Ishikawa (cell line): Measurements from ENCODE around the gene ZNF670.

Experiments
- CREB1 ChIP-seq: IDR thresholded peaks from 2 replicates; pipeline ENCODE4 v1.6.1; 2012; ENCODE audit warnings: low read depth
- EGR1 ChIP-seq: IDR thresholded peaks from 2 replicates; pipeline ENCODE4 v1.6.1; 2012
- EP300 ChIP-seq: IDR thresholded peaks from 2 replicates; pipeline ENCODE4 v1.6.1; 2012; ENCODE audit warnings: borderline replicate concordance
- FOXM1 ChIP-seq: IDR thresholded peaks from 2 replicates; pipeline ENCODE4 v1.6.1; 2012; ENCODE audit warnings: low read depth, borderline replicate concordance
- MAX ChIP-seq: IDR thresholded peaks from 2 replicates; pipeline ENCODE4 v1.6.1; 2012
- NFIC ChIP-seq: IDR thresholded peaks from 2 replicates; pipeline ENCODE4 v1.6.1; 2012
- RAD21 ChIP-seq: IDR thresholded peaks from 2 replicates; pipeline ENCODE4 v1.6.1; 2012; ENCODE audit warnings: low read depth
- REST ChIP-seq: IDR thresholded peaks from 2 replicates; pipeline ENCODE4 v1.6.1; 2012; ENCODE audit warnings: low read depth, mild to moderate bottlenecking
- TAF1 ChIP-seq: IDR thresholded peaks from 2 replicates; pipeline ENCODE4 v1.6.1; 2012; ENCODE audit warnings: low read depth, mild to moderate bottlenecking
- TCF12 ChIP-seq: IDR thresholded peaks from 2 replicates; pipeline ENCODE4 v1.6.1; 2012; ENCODE audit warnings: low read depth
- YY1 ChIP-seq: IDR thresholded peaks from 2 replicates; pipeline ENCODE4 v1.6.1; 2012; ENCODE audit warnings: low read depth
- TF ChIP-seq, protein P1 (sequence below): IDR thresholded peaks from 2 replicates; pipeline ENCODE4 v1.6.1; 2012

- TF ChIP-seq EP300 = no peak
- TF ChIP-seq MAX = no peak
- no peak for TF ChIP-seq REST
- no peak for TF ChIP-seq EGR1
- TF ChIP-seq YY1 = no peak
- TF ChIP-seq RAD21 = no peak
- no peak for TF ChIP-seq CREB1
- no peak for TF ChIP-seq TAF1
- TF ChIP-seq, protein P1, sequence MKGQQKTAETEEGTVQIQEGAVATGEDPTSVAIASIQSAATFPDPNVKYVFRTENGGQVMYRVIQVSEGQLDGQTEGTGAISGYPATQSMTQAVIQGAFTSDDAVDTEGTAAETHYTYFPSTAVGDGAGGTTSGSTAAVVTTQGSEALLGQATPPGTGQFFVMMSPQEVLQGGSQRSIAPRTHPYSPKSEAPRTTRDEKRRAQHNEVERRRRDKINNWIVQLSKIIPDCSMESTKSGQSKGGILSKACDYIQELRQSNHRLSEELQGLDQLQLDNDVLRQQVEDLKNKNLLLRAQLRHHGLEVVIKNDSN = no peak
- TF ChIP-seq TCF12 = no peak
- TF ChIP-seq NFIC = no peak
- no peak for TF ChIP-seq FOXM1
These were observed 30.9 kb downstream of the ZNF670 start for GRCh38 chr1:247047702-247048101.
